NK-92 (cell line): ENCODE measurements around the gene GPRASP1.
"Not testable (repeated sequence)": the region's sequence is repeated elsewhere in the genome, so short reads cannot be mapped to it uniquely, and the experiment has no call there.

Source experiments
- DNase-seq: peaks from one replicate; lab custom pipeline; 2025; ENCODE audit not compliant: unreplicated experiment; lab: John Stamatoyannopoulos, UW

Gene GPRASP1, protein sequence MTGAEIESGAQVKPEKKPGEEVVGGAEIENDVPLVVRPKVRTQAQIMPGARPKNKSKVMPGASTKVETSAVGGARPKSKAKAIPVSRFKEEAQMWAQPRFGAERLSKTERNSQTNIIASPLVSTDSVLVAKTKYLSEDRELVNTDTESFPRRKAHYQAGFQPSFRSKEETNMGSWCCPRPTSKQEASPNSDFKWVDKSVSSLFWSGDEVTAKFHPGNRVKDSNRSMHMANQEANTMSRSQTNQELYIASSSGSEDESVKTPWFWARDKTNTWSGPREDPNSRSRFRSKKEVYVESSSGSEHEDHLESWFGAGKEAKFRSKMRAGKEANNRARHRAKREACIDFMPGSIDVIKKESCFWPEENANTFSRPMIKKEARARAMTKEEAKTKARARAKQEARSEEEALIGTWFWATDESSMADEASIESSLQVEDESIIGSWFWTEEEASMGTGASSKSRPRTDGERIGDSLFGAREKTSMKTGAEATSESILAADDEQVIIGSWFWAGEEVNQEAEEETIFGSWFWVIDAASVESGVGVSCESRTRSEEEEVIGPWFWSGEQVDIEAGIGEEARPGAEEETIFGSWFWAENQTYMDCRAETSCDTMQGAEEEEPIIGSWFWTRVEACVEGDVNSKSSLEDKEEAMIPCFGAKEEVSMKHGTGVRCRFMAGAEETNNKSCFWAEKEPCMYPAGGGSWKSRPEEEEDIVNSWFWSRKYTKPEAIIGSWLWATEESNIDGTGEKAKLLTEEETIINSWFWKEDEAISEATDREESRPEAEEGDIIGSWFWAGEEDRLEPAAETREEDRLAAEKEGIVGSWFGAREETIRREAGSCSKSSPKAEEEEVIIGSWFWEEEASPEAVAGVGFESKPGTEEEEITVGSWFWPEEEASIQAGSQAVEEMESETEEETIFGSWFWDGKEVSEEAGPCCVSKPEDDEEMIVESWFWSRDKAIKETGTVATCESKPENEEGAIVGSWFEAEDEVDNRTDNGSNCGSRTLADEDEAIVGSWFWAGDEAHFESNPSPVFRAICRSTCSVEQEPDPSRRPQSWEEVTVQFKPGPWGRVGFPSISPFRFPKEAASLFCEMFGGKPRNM (N-terminal part only)

DNA sequence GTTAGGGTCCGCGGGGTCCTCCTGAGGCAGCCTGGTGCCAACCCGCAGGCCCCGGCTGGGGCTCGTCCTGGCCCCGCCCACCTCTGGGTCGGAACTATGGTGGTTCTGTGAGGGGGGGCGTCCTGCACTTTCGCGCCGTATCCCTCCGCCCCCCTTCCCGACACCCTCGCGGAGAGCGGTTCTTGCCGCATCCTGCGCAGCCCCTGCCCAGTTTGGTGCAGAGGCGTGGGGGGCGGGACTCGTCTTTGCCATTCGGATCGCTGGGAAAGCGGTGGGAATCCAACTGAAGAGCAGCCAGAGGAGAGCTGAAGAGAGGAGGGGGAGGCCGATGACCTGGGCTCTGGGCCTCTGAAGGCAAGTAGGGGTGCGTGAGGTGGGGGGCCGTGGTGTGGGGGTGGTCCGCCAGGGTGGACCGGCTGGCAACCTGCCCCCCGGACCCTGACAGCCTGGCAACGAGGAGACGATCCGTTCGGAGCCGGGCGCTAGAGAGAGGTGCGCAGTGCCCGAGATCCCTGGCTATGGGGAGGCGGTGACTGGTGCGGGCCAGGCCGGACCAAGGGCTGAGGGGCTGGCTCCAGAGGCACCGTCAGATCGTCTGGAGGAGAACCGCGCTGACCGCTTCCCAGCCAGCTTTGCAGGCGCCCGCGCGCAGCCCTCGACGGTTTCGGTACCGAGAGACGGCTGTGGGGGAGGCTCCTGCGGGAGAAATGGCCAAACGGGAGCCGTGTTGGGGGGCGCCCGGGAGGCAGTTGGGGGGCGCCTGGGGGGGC is at the start of gene GPRASP1:
Gene GPRASP1, plus strand, starts transcription at position 242 of the 770 bp plus-strand sequence. CDS start 2,431 bp downstream, outside the sequence.
- no peak for DNase-seq

DNA sequence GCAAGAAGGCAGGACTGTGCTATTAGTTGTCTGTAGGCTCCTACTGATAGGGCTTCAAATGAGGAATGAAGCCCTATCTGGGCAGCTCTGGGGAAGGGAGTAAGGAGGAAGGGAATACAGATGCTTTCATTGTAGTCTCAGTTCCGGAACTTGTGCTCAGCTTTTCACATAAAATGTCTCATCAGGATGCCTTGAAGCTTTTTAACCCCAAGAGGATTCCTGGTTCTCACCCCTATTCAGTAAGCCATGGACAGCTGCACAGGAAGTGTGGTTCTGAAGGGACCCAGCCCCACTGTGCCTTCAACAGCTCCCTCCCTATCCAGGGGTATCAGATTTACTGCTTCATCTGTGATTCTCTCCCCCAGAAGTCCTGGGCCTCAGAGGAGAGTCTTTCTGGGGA is 47.0 kb upstream of the GPRASP1 start:
- no peak for DNase-seq

DNA sequence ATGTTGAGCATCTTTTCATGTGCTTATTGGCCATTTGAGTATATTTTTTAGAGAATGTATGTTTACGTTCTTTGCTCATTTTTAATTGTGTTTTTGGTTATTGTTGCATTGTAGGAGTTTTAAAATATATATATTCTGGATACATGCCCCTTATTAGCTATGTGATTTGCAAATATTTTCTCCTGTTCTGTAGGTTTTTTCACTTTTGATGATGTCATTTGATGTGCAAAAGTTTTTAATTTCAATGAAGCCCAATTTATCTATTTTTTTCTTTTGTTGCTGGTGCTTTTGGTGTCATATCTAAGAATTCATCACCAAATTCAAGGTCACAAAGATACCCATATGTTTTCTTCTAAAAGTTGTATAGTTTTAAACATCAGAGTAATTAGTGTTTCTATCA is 45.2 kb upstream of the GPRASP1 start:
- DNase-seq: no peak

DNA sequence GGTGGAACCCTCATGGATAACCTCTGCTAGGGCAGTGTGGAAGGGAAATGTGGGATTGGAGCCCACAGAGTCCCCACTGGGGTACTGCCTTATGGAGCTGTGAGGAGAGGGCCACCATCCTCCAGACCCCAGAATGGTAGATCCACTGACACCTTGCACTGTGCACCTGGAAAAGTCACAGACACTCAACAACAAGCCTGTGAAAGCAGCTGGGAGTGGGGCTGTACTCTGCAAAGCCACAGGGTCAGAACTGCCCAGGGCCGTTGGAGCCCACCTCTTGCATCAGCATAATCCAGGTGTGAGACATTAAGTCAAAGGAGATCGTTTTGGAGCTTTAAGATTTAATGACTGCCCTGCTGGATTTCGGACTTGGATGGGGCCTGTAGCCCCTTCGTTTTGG is 40.4 kb upstream of the GPRASP1 start:
- DNase-seq: no peak

DNA sequence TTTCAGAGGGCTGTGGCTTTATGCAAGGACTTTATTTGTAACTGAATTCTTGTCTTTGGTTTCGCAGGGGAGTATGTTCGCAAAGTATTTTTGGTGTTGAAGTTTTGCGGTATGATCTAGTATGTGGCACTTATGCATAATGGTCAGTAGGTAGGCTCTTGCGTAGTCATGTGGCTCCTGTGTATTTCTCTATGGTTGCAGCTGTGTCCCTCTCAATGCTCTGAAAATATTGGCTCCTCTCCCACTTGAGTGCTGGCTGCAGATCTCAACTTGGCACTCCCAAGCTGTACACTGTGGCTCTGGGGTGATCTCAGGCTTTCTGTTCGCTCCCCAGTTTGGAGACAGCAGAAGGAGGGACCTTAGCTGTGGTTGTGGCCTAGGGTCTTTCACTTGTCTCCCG is 27.2 kb upstream of the GPRASP1 start:
- DNase-seq: no peak

DNA sequence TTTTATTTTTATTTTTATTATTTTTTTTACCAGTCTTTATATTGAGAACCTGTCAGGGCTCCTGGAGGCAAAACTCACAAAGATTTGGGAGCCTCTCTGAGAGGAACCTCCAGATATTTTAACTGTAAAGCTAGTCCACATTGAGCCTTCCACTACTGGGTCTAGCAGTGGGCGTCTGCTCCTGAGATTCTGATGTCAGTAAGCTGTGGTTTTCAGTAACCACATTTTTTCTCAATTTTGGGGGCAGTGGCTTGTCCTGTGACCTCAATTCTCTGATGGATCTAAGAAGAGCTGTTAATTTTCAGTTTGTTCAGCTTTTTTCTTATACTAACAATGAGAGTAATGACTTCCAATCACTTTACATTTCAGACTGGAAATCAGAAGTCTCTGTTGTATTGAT is 23.6 kb upstream of the GPRASP1 start:
- DNase-seq: no peak

DNA sequence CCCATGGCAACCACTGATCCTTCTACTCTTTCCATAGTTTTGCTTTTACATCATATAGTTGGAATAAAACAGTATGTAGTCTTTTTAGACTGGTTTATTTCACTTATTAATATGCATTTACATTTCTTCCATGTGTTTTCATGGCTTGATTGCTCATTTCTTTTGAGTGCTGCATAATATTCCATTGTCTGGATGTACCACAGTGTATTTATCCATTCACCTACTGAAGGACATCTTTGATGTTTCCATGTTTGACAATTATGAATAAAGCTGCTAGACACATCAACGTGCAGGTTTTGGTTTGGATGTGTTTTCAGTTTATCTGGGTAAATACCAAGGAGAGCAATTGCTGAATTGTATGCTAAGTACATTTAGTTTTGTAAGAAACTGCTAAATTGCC is 13.7 kb upstream of the GPRASP1 start:
- no peak for DNase-seq

DNA sequence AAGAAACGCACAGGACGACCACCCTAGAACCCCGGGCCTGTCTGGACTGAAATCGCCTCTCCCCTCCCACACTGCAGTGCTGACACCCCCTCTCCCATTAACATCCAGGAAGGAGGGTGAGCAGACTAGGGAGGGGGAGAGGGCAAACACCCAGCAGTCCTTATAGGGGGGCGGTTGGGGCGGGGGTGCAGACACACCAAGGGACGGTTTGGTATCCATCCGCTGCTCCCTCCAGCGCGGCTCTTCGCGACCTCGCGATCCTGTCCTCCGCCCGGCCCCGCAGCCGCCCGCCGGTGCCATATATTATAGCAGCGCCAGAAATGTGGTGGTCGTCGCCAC is 411 bp upstream of the GPRASP1 start:
- no peak for DNase-seq

DNA sequence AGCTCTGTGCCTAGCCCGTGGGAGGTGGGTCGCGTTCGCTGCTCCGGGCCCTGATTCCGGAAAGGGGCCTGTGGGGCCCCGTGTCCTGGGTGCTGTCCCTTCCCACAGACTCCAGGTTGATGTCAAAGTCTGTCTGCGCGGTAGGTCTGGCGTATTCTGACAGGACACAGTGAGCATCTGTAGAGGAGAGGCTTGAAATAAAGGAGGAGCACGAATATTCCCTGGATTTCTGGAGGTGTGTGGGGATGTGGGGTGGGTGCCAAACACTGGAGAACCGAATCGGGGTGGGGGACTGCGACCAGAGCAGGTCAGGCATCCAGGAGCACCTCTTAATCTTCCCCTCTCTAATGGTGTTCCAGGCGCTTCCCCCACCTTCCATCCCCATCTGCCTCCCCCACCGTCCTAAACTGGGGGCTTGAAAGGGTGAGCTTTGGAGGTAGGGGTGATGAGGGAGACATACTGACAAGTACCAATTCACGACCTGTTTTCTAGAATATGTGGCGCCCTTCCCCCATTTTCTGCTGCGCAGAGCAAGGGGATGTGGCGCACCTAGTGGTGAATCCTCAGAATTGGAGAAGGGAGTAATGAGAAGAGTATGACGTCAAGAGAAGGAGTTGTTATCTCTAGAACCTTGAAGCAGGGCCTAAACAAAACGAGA is 877 bp downstream of the GPRASP1 start:
- no peak for DNase-seq

DNA sequence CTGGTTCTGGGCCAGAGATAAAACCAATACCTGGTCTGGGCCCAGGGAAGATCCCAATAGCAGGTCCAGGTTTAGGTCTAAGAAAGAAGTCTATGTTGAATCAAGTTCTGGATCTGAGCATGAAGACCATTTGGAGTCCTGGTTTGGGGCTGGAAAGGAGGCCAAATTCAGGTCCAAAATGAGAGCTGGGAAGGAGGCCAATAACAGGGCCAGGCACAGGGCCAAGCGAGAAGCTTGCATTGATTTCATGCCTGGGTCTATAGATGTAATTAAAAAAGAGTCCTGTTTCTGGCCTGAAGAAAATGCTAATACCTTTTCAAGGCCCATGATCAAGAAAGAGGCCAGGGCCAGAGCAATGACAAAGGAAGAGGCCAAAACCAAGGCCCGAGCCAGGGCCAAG is 3.4 kb downstream of the GPRASP1 start:
- DNase-seq: no peak

DNA sequence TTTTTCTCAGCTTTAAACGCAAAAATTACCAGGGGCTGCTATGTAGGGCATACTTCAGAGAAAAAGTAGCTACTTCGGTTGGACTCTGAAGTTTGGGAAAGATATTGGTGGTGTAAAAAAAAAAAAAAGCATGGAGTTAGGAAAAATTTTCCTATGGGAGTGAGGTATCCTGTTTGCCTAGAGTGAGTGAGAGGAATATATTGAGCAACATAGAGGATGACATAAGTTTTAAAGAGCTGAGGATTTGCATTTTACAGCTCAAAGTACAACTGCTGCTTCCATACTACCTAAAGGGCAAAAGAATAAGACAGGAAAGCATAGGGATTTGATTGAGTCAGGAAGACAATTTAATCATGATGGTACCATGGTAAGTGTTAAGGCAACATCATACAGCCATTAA is 7.3 kb downstream of the GPRASP1 start:
- DNase-seq: no peak

DNA sequence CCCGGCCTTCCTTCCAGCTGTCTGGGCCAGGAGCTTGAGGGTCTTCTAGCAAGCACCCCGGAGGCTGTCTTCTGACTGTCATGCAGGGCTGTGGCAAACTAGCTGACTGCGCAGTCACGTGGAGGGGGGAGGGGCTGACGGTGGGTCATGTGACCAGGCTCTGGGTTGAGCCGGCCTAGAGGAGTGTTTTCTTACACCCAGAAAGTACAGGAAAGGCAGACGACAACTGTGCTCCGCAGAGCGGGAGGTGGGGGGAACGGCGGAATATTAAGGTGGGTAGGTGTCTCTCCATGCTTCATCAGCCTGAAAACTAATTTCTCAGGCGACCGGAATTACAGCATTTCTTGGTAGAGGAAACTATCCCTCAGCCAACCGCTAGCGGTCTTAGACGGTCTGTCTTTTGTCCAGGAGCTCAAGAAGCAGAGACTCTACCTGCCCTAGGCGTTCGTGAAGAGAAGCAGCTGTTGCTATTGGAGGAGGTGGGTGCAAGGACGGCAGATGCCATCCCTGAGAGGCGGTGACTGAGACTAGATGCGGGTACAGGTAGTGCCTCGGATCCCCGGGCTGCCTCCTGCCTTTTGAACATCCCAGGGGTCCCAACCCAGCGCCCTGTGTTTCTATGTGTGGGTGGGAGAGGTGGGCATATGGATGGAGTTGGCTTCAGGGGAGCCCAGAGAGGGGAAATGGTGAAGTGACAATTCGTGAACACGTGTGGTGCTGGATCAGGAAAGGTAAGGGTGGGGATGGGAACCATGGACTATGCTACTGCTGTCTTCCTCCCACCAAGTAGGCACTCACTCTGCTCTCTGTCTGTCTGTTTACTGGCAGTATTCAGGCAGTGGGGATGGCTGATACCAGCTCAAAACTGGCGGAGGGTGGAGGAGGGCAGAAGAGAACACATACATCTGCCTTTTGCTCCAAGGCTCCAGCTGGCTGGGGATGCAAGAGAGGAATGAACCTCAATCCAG is 8.8 kb downstream of the GPRASP1 start:
- no peak for DNase-seq

DNA sequence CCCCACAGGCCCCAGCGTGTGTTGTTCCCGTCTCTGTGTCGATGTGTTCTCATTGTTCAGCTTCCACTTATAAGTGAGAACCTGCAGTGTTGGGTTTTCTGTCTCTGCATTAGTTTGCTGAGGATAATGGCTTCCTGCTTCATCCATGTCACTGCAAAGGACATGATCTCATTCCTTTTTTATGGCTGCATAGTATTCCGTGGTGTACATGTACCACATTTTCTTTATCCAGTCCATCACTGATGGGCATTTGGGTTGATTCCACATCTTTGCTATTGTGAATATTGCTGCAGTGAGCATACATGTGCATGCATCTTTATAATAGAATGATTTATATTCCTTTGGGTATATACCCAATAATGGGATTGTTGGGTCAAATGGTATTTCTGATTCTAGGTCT is 12.5 kb downstream of the GPRASP1 start:
- DNase-seq: not testable (repeated sequence)

DNA sequence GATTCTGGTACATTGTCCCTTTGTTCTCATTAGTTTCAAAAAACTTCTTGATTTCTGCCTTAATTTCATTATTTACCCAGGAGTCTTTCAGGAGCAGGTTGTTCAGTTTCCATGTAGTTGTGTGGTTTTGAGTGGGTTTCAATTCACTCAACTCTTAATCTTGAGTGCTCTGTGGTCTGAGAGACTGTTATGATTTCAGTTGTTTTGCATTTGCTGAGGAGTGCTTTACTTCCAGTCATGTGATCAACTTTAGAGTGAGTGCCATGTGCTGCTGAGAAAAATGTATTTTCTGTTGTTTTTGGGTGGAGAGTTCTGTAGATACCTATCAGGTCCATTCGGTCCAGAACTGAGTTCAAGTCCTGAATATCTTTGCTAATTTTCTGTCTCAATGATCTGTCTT is 15.8 kb downstream of the GPRASP1 start:
- not testable (repeated sequence) for DNase-seq

DNA sequence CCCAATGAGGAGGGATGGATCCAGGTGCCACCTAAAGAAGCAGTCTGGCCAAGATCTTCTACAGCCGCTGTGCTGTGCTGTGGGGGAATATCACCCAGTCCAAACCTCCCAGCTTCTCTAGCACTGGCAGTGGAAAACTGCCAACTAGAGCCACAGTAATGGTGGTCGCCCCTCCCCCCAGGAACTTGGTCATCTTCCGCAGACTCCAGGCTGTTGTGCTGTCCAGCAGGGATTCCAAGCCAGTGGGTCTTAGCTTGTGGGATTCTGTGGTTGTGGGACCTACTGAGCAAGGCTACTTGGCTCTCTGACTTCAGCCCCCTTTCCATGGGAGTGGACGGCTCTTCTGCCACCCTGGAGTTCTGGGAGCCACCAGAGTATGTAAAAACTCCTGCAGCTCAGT is 18.2 kb downstream of the GPRASP1 start:
- DNase-seq: no peak

DNA sequence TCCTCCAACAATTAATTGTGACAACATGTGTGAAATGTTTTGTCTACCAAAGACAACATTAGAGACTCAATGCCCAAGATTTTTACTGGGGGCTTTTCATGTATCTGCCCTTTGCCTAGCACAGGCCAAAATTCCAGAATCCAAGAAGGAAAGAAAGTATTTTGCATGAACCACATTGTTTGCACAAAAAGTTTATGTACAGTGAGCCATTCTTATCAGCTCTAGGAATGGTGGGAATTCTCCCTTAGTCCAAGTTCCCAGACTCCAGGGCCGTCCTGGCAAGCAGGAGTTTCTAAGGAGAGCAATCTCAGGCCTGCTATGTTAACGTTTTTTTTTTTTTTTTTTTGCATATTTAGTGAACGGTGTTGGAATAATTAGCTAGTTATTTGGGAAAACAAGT is 21.6 kb downstream of the GPRASP1 start:
- DNase-seq: no peak

DNA sequence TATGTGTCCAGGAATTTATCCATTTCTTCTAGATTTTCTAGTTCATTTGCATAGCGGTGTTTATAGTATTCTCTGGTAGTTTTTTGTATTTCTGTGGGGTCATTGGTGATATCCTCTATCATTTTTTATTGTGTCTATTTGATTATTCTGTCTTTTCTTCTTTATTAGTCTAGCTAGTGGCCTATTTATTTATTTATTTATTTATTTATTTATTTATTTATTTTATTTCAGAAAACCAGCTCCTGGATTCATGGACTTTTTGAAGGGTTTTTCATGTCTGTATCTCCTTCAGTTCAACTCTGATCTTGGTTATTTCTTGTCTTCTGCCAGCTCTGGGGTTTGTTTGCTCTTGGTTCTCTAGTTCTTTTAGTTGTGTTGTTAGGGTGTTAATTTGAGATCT is 26.2 kb downstream of the GPRASP1 start:
- not testable (repeated sequence) for DNase-seq

DNA sequence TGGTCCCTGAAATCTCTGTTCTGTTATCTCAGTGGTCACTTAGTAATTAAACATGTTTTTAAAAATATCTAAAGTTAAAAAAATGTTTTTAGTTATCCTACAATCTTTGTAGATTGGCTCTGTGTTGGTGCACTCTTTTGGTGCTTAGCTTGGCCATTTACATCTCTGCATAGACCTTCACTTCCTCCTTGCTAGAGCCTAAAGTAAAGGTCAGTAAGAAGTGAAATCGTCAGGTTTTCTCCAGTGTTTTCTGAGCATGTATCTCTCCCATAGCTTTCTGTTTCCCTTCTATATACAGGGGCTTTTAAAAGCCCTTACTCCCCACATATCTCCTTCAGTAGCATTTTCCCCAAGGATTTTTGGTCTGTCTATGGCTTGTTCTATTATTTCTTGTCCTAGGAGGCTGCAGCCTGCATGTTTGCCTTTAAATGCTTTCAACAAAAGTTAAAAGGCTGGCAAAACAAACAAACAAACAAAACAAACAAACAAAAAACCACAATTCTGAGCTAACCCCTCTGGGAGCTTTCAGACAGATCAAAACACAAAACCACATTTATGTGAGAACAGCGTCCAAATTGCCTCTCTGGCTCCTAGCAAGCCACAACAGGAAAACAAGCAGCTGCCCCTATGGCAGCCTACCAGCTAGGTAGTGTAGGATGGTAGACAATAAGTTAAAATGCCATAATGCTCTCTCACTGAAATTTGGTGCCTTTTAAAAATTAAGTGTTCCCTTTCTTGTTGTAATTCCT is 33.7 kb downstream of the GPRASP1 start:
- no peak for DNase-seq

DNA sequence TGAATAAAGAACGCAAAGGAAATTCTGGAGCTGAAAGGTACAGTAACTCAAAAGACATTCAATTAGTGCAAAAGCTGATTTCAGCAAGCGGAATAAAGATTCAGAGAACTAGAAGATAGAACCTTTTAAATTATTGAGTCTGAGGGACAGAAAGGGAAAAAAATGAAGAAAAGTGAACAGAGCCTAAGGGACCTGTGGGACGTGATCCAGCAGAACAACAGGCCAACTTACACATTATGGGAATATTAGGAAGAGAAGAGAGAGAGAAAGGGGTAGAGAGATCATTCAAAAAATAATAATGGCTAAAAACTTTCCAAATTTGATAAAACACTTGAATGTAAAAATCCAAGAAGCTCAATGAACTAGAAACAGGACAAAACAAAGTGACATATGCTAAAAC is 43.5 kb downstream of the GPRASP1 start:
- no peak for DNase-seq
